ENCODE measurements around the gene UNC5C.

GRCh38 chr4:95300304-95300703, 248.5 kb downstream of the UNC5C start:
- TF ChIP-seq POLR2A (IDR thresholded peaks at IDR 0.05; ENCODE audit: low read length) (no peak), GATA1 (IDR thresholded peaks at IDR 0.05; ENCODE audit: low read depth, low read length) (no peak)

Measured in erythroblast (primary cell).